ENCODE data around the gene ABCG1.

The ABCG1 gene

GRCh38 chr21:42302076-42302650 is 83.2 kb downstream of the ABCG1 start:
- TF ChIP-seq TAF1 (IDR thresholded peaks at IDR 0.05; ENCODE audit: borderline replicate concordance, low read depth, low read length) (no peak), POLR2AphosphoS5 (IDR thresholded peaks at IDR 0.05; ENCODE audit: low read depth, low read length) (no peak), POLR2A (IDR thresholded peaks at IDR 0.05; ENCODE audit: low read depth, low read length) (no peak)
- DNase-seq (ENCODE audit: insufficient read length) (no peak), FAIRE-seq (no peak)

GRCh38 chr21:42302794-42303193 is 83.9 kb downstream of the ABCG1 start:
- DNase-seq (ENCODE audit: insufficient read length) (no peak), FAIRE-seq (no peak)
- TF ChIP-seq POLR2AphosphoS5 (IDR thresholded peaks at IDR 0.05; ENCODE audit: low read depth, low read length) (no peak), TAF1 (IDR thresholded peaks at IDR 0.05; ENCODE audit: borderline replicate concordance, low read depth, low read length) (no peak), POLR2A (IDR thresholded peaks at IDR 0.05; ENCODE audit: low read depth, low read length) (no peak)

DNA sequence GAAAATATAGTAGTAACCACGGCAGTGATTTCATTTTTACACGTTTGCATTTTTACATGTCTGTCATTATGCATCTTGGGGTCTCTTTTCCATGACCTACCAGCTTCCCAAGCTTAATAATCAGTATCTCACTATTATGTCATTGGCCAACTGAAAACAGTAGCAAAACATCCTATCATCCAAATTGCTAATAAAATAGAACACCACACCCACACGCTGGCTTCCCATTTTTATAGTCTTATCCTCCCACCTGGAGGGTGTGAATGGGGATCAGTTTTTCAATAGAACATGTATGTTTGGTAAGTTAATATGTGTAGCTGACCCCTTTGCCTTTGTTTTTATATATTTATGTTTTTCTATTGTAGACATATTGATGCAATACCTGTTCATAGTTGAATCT is 84.5 kb downstream of the ABCG1 start:
- FAIRE-seq (no peak), DNase-seq (ENCODE audit: insufficient read length) (no peak)
- no peak for TF ChIP-seq POLR2A (IDR thresholded peaks at IDR 0.05; ENCODE audit: low read depth, low read length)
- no peak for TF ChIP-seq POLR2AphosphoS5 (IDR thresholded peaks at IDR 0.05; ENCODE audit: low read depth, low read length)
- TF ChIP-seq TAF1 (IDR thresholded peaks at IDR 0.05; ENCODE audit: borderline replicate concordance, low read depth, low read length), result no peak

GRCh38 chr21:42304556-42305454 is 85.9 kb downstream of the ABCG1 start:
- DNase-seq (ENCODE audit: insufficient read length) (no peak), FAIRE-seq (no peak)
- TF ChIP-seq TAF1 (IDR thresholded peaks at IDR 0.05; ENCODE audit: borderline replicate concordance, low read depth, low read length) (no peak), POLR2AphosphoS5 (IDR thresholded peaks at IDR 0.05; ENCODE audit: low read depth, low read length) (no peak), POLR2A (IDR thresholded peaks at IDR 0.05; ENCODE audit: low read depth, low read length) (no peak)

DNA sequence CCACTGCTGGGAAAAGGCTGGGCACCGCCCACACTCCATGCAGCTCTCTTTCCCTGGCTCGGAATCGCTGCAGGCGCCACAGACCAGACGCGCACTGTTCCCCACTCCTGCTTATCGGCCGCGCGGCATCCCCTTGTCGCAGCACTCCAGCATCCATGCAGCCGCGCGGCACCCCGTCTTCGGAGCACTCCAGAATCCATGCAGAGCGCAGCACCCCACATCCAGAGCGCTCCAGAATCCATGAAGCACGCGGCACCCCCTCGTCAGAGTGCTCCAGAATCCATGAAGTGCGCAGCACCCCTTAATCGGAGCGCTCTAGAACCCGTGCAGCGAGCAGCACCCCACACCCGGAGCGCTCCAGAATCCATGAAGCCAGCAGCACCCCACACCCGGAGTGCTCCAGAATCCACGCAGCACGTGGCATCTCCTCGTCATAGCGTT is 86.8 kb downstream of the ABCG1 start:
- TF ChIP-seq POLR2A (IDR thresholded peaks at IDR 0.05; ENCODE audit: low read depth, low read length), result no peak
- TF ChIP-seq TAF1 (IDR thresholded peaks at IDR 0.05; ENCODE audit: borderline replicate concordance, low read depth, low read length), result no peak
- TF ChIP-seq POLR2AphosphoS5 (IDR thresholded peaks at IDR 0.05; ENCODE audit: low read depth, low read length), result no peak
- FAIRE-seq, result no peak

GRCh38 chr21:42306366-42307035 is 87.6 kb downstream of the ABCG1 start:
- FAIRE-seq (peak; percentile 21), DNase-seq (ENCODE audit: insufficient read length) (no peak)
- no peak for TF ChIP-seq POLR2AphosphoS5 (IDR thresholded peaks at IDR 0.05; ENCODE audit: low read depth, low read length)
- TF ChIP-seq POLR2A (IDR thresholded peaks at IDR 0.05; ENCODE audit: low read depth, low read length), result no peak

More for the DNA sequence above, 86.8 kb downstream of the ABCG1 start:
- DNase-seq (ENCODE audit: insufficient read length), result no peak

GRCh38 chr21:42307106-42307505 is 88.2 kb downstream of the ABCG1 start:
- FAIRE-seq (no peak), DNase-seq (ENCODE audit: insufficient read length) (no peak)
- TF ChIP-seq TAF1 (IDR thresholded peaks at IDR 0.05; ENCODE audit: borderline replicate concordance, low read depth, low read length), result no peak
- no peak for TF ChIP-seq POLR2AphosphoS5 (IDR thresholded peaks at IDR 0.05; ENCODE audit: low read depth, low read length)
- no peak for TF ChIP-seq POLR2A (IDR thresholded peaks at IDR 0.05; ENCODE audit: low read depth, low read length)

DNA sequence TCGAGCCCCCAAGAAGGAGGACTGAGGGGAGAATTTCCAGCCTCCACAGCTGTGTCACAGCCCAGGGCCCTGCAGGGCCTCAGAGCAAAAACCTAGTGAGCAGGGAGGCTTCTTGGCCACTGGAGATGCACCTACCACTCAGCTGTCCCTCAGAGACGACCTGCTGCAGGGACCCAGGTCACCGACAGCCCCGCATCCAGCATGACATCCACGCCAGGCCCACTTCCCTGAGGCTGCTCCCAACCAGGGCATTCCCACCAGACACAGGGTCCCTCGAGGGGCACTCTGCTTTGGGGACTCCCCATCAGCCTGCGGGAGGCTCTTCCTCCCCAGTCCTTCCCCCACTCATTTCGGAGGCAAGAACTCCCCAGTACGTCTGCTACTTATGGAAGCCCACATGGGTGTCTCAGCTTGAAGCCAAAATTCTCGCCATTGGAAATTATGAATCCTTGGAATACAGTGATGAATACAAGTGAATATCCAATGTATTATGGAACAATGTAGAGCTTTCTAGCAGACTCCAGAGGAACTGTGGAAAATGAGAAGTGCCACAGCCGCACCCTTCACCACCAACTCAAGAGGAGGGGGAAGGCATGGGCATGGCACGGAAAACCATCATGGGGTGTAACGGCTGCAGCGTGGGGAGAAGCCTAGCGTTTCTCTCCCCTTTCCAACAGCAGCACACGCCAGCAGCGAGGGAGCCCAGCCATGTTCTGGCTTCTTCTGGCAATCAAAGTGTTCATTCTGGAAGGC is 89.4 kb downstream of the ABCG1 start:
- DNase-seq (ENCODE audit: insufficient read length), result no peak
- TF ChIP-seq POLR2A (IDR thresholded peaks at IDR 0.05; ENCODE audit: low read depth, low read length), result no peak
- TF ChIP-seq TAF1 (IDR thresholded peaks at IDR 0.05; ENCODE audit: borderline replicate concordance, low read depth, low read length), result no peak
- no peak for TF ChIP-seq POLR2AphosphoS5 (IDR thresholded peaks at IDR 0.05; ENCODE audit: low read depth, low read length)
- no peak for FAIRE-seq

DNA sequence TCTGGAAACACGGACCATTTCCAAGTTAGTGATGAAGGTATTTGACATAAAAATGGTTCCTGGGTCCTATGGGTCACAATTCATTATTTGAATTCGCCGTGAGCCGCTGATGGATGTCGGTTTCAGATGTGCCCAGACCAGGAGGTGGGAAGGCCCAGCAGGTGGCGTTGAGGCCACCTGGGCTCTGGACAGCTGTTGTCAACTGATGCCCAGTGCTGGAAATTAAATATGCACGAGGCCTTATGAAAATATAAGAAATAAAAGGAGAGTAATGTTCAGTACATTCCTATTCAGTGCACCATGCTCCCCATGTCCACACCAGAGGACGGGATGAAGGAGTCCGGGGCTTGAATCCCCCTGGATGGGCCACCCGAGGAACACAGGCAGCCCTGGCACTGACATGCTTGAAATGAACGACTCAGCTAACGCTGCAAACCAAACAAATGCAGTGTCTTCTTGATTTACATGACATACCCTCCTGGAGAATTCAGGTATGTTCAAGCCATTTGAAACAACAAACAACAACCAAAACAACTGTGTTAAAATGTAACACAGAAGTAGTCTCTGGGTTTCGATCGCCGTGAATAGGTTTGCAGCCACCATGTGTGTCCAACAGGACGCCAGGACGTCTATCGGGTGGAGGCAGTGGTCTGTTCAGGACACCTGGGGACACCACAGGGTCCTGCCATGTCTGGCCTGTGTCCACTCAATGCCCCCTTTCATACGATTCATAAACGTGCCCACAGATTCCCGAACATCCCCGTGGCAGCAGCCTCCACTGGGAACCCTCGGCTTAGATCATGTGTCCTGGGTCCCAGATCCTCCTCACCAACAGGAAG is 90.2 kb downstream of the ABCG1 start:
- no peak for TF ChIP-seq TAF1 (IDR thresholded peaks at IDR 0.05; ENCODE audit: borderline replicate concordance, low read depth, low read length)
- no peak for TF ChIP-seq POLR2A (IDR thresholded peaks at IDR 0.05; ENCODE audit: low read depth, low read length)
- TF ChIP-seq POLR2AphosphoS5 (IDR thresholded peaks at IDR 0.05; ENCODE audit: low read depth, low read length), result no peak
- FAIRE-seq (peak; percentile 21), DNase-seq (ENCODE audit: insufficient read length) (no peak)

DNA sequence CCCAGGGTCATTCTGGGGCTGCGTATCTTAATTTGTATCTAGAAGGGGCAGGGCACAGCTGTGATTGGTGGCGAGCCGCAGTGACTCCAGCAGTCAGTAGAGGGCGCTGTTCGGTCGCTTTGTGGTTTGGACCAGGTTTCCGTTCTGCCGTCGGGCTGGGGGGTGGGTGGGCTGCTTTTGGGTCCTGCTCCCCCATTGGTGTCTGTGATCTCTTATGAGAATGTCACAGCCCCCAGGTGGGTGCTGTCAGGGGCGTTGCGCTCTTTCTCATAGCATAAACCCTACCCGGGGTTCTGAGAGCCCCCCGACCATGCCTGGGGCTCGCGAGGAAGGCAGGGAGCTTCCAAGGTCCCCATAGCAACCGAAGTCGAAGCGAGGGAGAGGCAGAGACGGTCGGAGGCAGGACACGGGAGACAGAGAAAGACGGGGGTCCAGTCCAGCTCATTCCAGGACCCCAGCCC is 90.8 kb downstream of the ABCG1 start:
- no peak for FAIRE-seq
- DNase-seq (ENCODE audit: insufficient read length), result peak; percentile 62
- TF ChIP-seq POLR2A (IDR thresholded peaks at IDR 0.05; ENCODE audit: low read depth, low read length), result no peak
- TF ChIP-seq POLR2AphosphoS5 (IDR thresholded peaks at IDR 0.05; ENCODE audit: low read depth, low read length), result no peak
- TF ChIP-seq TAF1 (IDR thresholded peaks at IDR 0.05; ENCODE audit: borderline replicate concordance, low read depth, low read length), result no peak
